HepG2 (cell line): ENCODE measurements around the gene FGF18. TPM values are rescaled to one million over a fixed set of nuclear protein-coding genes. Genes with fewer than 3 reads are reported as not detected.
A peak's percentile ranks its signal among the peaks of the same experiment; 100 is the strongest.

Source experiments
- DMAP1 ChIP-seq: IDR thresholded peaks from 2 replicates; pipeline ENCODE4 v1.6.1; 2016
- DNMT1 ChIP-seq: sonication (generic); formaldehyde crosslinking; IDR thresholded peaks from 2 replicates; pipeline ENCODE4 v1.5.1; 2020; ENCODE audit warnings: mild to moderate bottlenecking, missing genetic modification reagents
- GABPA ChIP-seq, 2 experiments: IDR thresholded peaks; 2 replicates each; pipeline ENCODE4 v1.6.1; 2011 to 2016; ENCODE audit warnings: low read depth in 2 of 2, low read length in 1 of 2, missing biosample characterization in 1 of 2, missing genetic modification characterization in 1 of 2
- HHEX ChIP-seq: IDR thresholded peaks from 2 replicates; pipeline ENCODE4 v1.6.1; 2016; ENCODE audit warnings: control low read depth
- KIAA2018 ChIP-seq: sonication (generic); formaldehyde crosslinking; IDR thresholded peaks from 2 replicates; pipeline ENCODE4 v1.5.0; 2020; ENCODE audit warnings: mild to moderate bottlenecking, missing genetic modification reagents, borderline replicate concordance
- KMT2A ChIP-seq: sonication (generic); formaldehyde crosslinking; IDR thresholded peaks from 2 replicates; pipeline ENCODE4 v1.4.0; 2020; ENCODE audit warnings: missing genetic modification reagents
- NFIB ChIP-seq: sonication (generic); formaldehyde crosslinking; IDR thresholded peaks from 2 replicates; pipeline ENCODE4 v1.9.0; 2021; ENCODE audit warnings: missing genetic modification reagents, mild to moderate bottlenecking, borderline replicate concordance
- NFYB ChIP-seq: sonication (generic); formaldehyde crosslinking; IDR thresholded peaks from 2 replicates; pipeline ENCODE4 v1.4.0; 2020; ENCODE audit warnings: missing genetic modification reagents
- PCBP2 ChIP-seq: fragments of 200-400 bp; formaldehyde crosslinking; optimal IDR thresholded peaks from 2 replicates; pipeline ENCODE3; 2018; ENCODE audit warnings: low read length, low read depth; ENCODE audit not compliant: poor library complexity, severe bottlenecking
- RBFOX2 ChIP-seq: fragments of 200-400 bp; formaldehyde crosslinking; IDR thresholded peaks from 2 replicates; pipeline ENCODE4 v1.6.1; 2017; ENCODE audit warnings: low read depth, mild to moderate bottlenecking, low read length
- ZBTB1 ChIP-seq: sonication (generic); formaldehyde crosslinking; IDR thresholded peaks from 2 replicates; pipeline ENCODE4 v1.4.0; 2020; ENCODE audit warnings: missing genetic modification reagents, borderline replicate concordance
- ZBTB14 ChIP-seq: sonication (generic); formaldehyde crosslinking; IDR thresholded peaks from 2 replicates; pipeline ENCODE4 v1.4.0; 2020; ENCODE audit warnings: missing genetic modification reagents
- ZBTB25 ChIP-seq: IDR thresholded peaks from 2 replicates; pipeline ENCODE4 v1.6.1; 2018; ENCODE audit warnings: missing genetic modification reagents
- ZFYVE20 ChIP-seq: sonication (generic); formaldehyde crosslinking; IDR thresholded peaks from 2 replicates; pipeline ENCODE4 v1.8.0; 2023; ENCODE audit warnings: low read depth, mild to moderate bottlenecking, moderate library complexity, missing genetic modification reagents, borderline replicate concordance
- polyA plus RNA-seq, 8 experiments: library from polyadenylated mRNA; depleted of rRNA in 3 of 8; stranded (reverse) in 7 of 8; unstranded in 1 of 8; fragments of >200 nt; fragmentation: Illumina TruSeq in 4 of 8; extraction: Trizol in 4 of 8; gene quantifications; 2 replicates each; pipeline versions ENCODE4 v1.2.1 to v1.2.3, GENCODE V29; 2011 to 2016; ENCODE audit warnings: low read depth in 4 of 8, missing spikeins in 1 of 8, mixed read lengths in 1 of 8; ENCODE audit not compliant: insufficient read depth in 1 of 8
- total RNA-seq, 5 experiments: library from RNA; depleted of rRNA; stranded (reverse); fragments of >200 nt; fragmentation: Illumina TruSeq; extraction: Trizol; gene quantifications; 2 replicates each; pipeline ENCODE4 v1.2.3, GENCODE V29; 2016; ENCODE audit warnings: low read depth in 1 of 5
- TF ChIP-seq, protein P1 (sequence below): sonication (generic); formaldehyde crosslinking; IDR thresholded peaks from 2 replicates; pipeline ENCODE4 v1.8.0; 2022; ENCODE audit warnings: missing genetic modification reagents, mild to moderate bottlenecking, inconsistent platforms, borderline replicate concordance

Gene FGF18
- total and polyA plus RNA-seq, 2 of the 13 experiments (the other 11 are each of a cell fraction or from before 2014, with no cell fraction given) = not detected

DNA sequence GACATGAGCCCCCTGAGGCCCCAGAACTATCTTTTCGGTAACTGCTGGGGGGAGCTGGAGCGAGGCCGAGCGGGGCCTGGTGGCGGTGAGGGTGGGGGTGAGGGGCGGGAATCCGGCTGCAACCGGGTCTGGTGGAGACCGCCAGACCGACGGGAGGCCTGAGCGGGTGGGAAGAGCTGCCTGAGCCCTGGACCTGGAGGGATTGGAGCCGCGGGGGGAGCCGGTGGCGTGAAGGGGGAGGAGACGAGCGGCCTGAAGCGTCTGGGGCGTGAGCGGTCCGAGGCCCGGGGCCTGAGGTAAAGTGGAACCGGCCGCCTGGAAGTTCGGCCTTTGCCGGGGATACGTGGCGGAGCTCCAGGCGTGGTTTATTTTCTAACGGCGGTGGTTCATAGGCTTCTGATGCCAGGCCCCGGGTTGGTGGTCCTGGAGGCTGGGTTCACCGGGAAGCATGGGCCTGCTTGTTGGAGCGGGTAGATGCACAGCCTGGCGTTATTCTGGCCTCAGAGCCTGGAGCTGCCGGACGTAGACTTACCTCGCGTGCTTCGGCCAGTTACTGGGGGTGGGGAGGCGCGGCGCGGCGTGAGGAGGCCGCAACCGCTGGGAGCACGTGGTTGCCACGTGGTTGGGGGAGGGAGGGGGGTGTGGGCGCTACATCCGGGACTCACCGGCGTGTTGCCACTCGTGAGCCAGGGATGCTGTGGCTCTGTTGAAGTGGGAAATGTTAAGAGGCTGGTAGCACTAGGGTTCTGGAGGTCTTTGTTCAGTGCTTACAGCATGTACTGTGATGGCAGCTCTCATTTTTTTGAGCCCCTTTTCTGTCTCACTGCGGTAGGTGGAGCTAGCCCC lies 31.3 kb upstream of the FGF18 start (continued):
- TF ChIP-seq KMT2A (CRISPR knock-in tag) = peak; percentile 60; the same call in 1 of the 2 replicates
- no peak for TF ChIP-seq HHEX (CRISPR knock-in tag)
- TF ChIP-seq DMAP1 (CRISPR knock-in tag) = peak; percentile 98
- no peak for TF ChIP-seq PCBP2
- TF ChIP-seq GABPA (IDR thresholded peaks at IDR 0.05; ENCODE audit: low read depth, low read length) = 0 out of 2 replicates have a peak, but pooled peaks have one; percentile 18
- peak; percentile 72 for TF ChIP-seq GABPA (CRISPR knock-in tag; IDR thresholded peaks at IDR 0.05; ENCODE audit: low read depth)
- TF ChIP-seq, protein P1, sequence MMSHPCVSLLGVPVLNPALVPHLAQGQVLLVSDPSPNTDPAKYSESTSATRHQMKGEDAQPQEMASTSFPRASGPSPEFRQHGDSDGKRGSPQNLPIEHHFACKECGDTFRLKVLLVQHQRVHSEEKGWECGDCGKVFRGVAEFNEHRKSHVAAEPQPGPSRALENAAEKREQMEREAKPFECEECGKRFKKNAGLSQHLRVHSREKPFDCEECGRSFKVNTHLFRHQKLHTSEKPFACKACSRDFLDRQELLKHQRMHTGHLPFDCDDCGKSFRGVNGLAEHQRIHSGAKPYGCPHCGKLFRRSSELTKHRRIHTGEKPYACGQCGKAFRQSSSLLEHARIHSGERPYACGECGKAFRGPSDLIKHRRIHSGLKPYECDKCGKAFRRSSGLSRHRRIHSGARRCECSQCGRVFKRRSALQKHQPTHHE (CRISPR knock-in tag) = peak; percentile 79; the same call in 1 of the 2 replicates
- TF ChIP-seq ZBTB25 = peak; percentile 74
- no peak for TF ChIP-seq ZBTB1 (CRISPR knock-in tag)
- 0 out of 2 replicates have a peak, but pooled peaks have one; percentile 48 for TF ChIP-seq DNMT1 (CRISPR knock-in tag)
- TF ChIP-seq KIAA2018 (CRISPR knock-in tag) = no peak; the same call in 1 of the 2 replicates
- no peak for TF ChIP-seq NFIB (CRISPR knock-in tag)
- TF ChIP-seq NFYB (CRISPR knock-in tag) = peak; percentile 35
- peak; percentile 84 for TF ChIP-seq RBFOX2
- no peak for TF ChIP-seq ZBTB14 (CRISPR knock-in tag)
- peak; percentile 89; the same call in 1 of the 2 replicates for TF ChIP-seq ZFYVE20 (CRISPR knock-in tag)
